Fibroblast of mammary gland (primary cell): Measurements from ENCODE around the gene DOCK1.

ENCODE experiments used
- DNase-seq: peaks from one replicate; pipeline ENCODE4 v3.0.0-alpha.2; 2010; ENCODE audit warnings: low read depth
- H3K4me3 ChIP-seq: 2 replicates; pipeline ENCODE4 v1.5.1; 2011; ENCODE audit warnings: low read depth, mild to moderate bottlenecking, low read length, moderate library complexity; ENCODE audit not compliant: control insufficient read depth
- TF ChIP-seq, protein P1 (sequence below): conservative IDR thresholded peaks from 2 replicates; pipeline ENCODE4 v1.5.1; 2011; ENCODE audit warnings: low read depth, low read length, inconsistent platforms; ENCODE audit not compliant: control insufficient read depth, insufficient read depth

DOCK1 gene

DNA sequence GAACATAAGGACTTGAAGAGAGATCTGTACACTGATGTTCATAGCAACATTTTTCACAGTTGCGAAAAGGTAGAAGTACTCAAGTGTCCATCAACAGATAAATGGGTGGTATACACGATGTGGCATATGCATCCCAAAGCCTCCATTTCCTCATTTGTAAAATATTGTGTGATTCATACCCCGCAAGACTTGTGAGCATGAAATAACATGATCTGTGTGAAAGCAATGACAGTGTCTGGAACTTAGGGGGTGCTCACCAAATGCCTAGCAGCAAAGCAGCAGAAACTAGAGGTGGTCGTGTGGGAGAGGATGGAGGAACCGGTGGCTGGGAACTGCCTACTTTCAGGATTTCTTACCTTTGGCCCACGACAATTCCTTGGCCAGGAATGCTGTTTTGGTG, 426.5 kb downstream of the DOCK1 start:
- TF ChIP-seq, protein P1, sequence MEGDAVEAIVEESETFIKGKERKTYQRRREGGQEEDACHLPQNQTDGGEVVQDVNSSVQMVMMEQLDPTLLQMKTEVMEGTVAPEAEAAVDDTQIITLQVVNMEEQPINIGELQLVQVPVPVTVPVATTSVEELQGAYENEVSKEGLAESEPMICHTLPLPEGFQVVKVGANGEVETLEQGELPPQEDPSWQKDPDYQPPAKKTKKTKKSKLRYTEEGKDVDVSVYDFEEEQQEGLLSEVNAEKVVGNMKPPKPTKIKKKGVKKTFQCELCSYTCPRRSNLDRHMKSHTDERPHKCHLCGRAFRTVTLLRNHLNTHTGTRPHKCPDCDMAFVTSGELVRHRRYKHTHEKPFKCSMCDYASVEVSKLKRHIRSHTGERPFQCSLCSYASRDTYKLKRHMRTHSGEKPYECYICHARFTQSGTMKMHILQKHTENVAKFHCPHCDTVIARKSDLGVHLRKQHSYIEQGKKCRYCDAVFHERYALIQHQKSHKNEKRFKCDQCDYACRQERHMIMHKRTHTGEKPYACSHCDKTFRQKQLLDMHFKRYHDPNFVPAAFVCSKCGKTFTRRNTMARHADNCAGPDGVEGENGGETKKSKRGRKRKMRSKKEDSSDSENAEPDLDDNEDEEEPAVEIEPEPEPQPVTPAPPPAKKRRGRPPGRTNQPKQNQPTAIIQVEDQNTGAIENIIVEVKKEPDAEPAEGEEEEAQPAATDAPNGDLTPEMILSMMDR = no peak
- DNase-seq = no peak
- no peak overlapping the region for H3K4me3 ChIP-seq

DNA sequence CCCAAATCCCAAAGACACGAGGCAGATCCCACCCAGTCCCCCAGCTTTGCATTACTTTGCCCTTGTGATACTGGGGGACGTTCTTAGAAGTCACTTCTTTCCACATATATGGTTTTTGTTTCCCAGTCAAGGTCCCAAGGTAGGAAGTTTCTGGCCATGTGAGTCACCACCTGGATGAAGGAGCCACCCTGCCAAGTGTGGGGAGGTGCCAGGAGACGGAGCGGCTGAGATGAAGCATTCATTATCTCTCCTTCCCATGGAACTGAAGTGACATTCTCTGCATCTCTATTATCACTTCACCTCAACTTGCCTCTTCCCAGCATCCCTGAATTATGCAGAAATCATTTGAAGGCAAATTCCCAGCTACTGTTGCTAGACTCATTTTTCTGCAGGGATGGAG, 427.4 kb downstream of the DOCK1 start:
- no peak overlapping the region for H3K4me3 ChIP-seq
- DNase-seq = no peak
- TF ChIP-seq, protein P1 = no peak

DNA sequence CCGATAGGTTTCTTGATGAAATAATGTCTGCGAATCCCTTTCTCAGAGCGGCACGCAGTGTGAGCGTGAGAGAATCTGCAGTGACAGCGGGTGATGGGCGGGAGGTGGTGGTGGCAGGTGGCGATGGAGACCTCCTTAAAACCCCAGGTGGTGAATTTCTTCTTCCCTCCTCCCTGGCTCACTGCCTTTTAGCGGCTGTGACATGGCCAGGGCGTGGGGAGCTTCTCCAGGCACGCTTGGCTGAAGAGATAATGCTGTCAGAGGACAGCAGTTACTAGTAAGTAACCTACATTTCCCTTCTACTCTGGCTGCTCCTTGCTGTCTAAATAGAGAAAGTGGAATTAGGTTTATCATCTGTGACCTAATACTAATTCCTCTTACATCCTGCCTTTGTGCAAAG, 432.6 kb downstream of the DOCK1 start:
- no peak overlapping the region for H3K4me3 ChIP-seq
- TF ChIP-seq, protein P1 = no peak
- no peak for DNase-seq

DNA sequence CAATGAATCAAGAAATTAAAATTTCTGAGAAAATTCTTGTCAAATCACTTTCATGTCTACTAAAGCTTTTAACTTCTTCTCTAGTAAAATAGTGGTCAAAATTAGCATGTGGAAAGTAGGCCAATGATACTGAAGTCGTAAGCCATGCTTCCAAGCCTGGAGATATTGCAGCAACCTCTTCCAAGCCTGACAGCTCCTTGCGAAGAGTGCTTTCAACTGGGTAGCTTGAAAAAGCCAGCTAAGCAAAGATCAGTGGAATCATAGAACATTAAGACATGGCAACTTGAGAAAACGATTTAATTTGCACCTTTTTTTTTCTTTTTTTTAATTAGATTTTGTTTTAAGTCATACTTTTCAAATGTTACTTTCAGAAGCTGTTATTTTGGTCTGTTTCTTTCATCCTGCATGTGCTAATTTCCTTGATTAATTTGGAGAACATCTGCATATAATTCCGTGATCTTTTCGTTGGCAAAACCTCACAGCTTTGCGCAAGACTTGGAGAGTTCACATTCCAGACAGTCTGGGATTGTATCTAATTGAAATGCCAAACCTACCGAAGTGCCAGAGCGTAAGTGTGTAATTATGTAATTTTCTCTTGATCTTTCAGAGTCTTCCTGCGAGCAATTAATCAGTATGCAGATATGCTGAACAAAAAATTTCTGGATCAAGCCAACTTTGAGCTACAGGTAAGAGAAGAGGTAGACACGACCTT, 433.3 kb downstream of the DOCK1 start:
- TF ChIP-seq, protein P1 = no peak
- DNase-seq = peak; percentile 33
- no peak overlapping the region for H3K4me3 ChIP-seq

DNA sequence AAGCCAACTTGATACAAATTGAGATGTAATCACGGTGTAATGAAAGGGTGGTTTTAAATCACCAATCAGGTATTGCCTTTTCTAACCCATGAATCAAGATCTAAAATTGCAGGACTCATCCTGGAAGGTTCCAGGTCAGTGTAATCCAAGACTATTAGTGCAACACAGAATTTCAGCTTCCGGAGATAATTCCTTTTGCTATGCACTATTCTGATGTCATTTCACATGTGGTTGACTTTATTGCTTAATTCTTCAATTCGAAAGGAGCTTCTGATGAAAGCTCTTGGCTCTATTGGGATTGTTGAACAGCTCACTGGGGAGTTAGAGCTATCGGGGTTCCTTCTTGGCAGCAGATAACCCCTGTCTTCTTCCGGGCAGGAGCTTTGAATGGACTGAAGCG, 438.6 kb downstream of the DOCK1 start:
- no peak overlapping the region for H3K4me3 ChIP-seq
- TF ChIP-seq, protein P1 = no peak
- peak; percentile 41 for DNase-seq

DNA sequence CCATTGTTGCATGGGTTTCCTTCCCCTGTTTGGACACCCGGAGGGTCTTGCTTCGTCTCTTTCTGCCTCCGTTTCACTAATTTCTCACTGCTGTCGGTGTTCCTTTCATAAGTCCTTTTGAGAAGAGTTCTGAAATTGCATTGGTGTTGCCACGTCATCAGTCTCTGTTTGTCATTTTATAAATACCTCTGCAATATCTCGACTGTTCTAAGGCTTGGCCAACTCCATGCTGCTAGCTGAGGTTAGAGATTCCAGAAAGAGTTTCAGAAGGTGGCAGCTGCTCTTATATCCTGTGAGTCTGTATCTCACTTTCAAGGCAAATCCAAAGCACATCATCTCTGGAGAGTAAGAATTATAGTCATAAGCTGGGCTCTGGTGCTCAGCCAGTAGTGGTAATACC, 439.1 kb downstream of the DOCK1 start:
- TF ChIP-seq, protein P1 = no peak
- H3K4me3 ChIP-seq = no peak overlapping the region
- no peak for DNase-seq
